ENCODE data around the gene DDX4.
"Not testable (repeated sequence)": the region's sequence is repeated elsewhere in the genome, so short reads cannot be mapped to it uniquely, and the experiment has no call there.

DDX4 gene

DNA sequence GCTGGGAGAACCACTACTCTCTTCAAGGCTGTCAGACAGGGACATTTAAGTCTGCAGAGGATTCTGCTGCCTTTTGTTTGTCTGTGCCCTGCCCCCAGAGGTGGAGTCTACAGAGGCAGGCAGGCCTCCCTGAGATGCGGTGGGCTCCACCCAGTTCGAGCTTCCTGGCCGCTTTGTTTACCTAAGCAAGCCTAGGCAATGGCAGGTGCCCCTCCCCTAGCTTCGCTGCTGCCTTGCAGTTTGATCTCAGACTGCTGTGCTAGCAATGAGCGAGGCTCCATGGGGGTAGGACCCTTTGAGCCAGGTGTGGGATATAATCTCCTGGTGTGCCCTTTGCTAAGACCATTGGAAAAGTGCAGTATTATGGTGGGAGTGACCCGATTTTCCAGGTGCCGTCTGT, 71.0 kb downstream of the DDX4 start:
- ATAC-seq (replicated peaks; ENCODE audit: extremely low read depth, poor library complexity, severe bottlenecking), result not testable (repeated sequence)

DNA sequence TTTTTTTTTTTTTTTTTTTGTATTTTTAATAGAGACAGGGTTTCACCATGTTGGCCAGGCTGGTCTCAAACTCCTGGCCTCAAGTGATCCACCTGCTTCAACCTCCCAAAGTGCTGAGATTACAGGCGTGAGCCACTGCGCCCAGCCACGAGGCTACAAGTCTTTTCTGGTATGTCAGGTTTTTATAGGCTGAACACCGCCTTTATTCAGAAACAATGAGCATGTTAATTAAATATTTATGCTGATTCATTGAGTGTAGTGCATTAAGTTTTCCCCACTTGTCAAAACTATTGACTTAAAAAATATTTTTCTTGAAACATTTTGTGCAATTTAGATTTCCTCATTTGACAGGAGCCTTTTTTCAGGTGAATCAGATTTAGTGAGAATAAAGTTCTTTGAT, 78.1 kb downstream of the DDX4 start:
- H3K4me1 Mint-ChIP-seq; H3K36me3 Mint-ChIP-seq (ENCODE audit: insufficient read depth); H3K27ac Mint-ChIP-seq (ENCODE audit: low read depth); DNase-seq (ENCODE audit: low spot score in 2 of 2); ATAC-seq (replicated peaks; ENCODE audit: extremely low read depth, poor library complexity, severe bottlenecking); H3K9me3 Mint-ChIP-seq; H3K4me3 Mint-ChIP-seq: not testable (repeated sequence)
- peaks cover 43% of the 10 kb centered on the region for H3K27me3 Mint-ChIP-seq

More for the DNA sequence above, 71.0 kb downstream of the DDX4 start:
- not testable (repeated sequence) for H3K4me3 Mint-ChIP-seq; H3K4me1 Mint-ChIP-seq; H3K27ac Mint-ChIP-seq (ENCODE audit: low read depth); H3K9me3 Mint-ChIP-seq; H3K36me3 Mint-ChIP-seq (ENCODE audit: insufficient read depth); DNase-seq (ENCODE audit: low spot score in 2 of 2)
- H3K27me3 Mint-ChIP-seq, result peaks cover 28% of the 10 kb centered on the region

DNA sequence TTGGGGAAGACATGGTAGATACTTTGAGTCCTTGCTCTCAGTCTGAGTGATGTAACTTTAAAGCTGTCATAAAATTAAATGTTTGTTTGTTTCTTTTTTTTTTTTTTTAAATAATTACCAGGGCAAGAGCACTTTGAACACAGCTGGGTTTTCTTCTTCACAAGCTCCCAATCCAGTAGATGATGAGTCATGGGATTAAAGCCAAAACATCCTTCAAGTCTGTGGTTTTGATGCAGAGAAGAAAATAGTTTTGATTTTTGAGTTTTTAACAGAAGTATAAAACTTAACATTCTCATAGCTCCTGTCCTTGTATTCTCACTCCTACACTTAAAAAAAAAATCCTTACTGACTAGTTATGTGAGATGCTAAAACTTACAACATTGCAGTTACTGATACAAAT, 78.5 kb downstream of the DDX4 start:
- Mint-ChIP-seq H3K4me3 (no peak overlapping the region), H3K9me3 (no peaks in the 10 kb centered on the region), H3K27me3 (peaks cover 47% of the 10 kb centered on the region), H3K4me1 (no peaks in the 10 kb centered on the region), H3K27ac (ENCODE audit: low read depth) (no peak overlapping the region), H3K36me3 (ENCODE audit: insufficient read depth) (peaks cover 2% of the 10 kb centered on the region)
- ATAC-seq (replicated peaks; ENCODE audit: extremely low read depth, poor library complexity, severe bottlenecking) (no peak), DNase-seq (ENCODE audit: low spot score in 2 of 2) (no peak)

DNA sequence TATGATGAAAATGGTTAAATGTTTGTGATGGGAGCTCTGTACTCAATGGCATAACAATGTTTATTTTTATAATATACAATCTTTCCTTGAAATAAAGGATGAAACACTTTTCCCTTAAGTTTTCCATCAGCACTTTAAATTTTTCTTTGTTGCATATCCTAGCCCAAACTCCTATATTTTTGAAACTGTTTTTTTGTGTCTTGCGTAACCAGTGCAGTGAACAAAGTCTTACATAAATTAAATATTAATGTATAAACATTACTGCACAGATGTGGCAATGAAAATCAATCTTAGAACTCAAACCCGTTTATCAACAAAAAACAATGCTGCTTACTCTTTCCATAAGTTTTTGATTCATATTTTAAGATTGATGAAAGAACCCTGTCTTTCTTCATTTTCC, 79.2 kb downstream of the DDX4 start:
- no peak overlapping the region for H3K27ac Mint-ChIP-seq (ENCODE audit: low read depth)

DNA sequence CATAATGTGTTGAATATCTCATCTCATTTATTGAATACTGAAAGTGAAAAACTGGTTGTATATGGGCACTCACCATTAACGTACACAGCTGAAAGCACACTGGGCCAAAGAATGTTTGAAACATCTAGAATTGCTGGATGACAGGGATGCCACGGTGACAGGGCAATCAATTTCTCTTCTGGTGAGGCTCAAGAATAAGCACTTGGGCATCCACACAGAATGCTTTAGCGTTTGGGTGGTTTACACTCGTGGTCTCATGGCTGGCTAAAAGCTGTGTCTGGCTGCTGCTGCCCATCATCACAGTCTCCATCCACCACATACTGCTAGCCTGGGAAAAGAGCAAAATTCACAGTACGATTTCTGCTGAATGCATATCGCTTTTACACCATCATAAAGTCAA, 82.6 kb downstream of the DDX4 start:
- Mint-ChIP-seq H3K27me3 (peaks cover 77% of the 10 kb centered on the region), H3K9me3 (no peaks in the 10 kb centered on the region), H3K4me1 (no peaks in the 10 kb centered on the region), H3K27ac (ENCODE audit: low read depth) (no peak overlapping the region), H3K36me3 (ENCODE audit: insufficient read depth) (peaks cover 2% of the 10 kb centered on the region), H3K4me3 (no peak overlapping the region)
- no peak for DNase-seq (ENCODE audit: low spot score in 2 of 2)
- no peak for ATAC-seq (replicated peaks; ENCODE audit: extremely low read depth, poor library complexity, severe bottlenecking)

More for the DNA sequence above, 79.2 kb downstream of the DDX4 start:
- H3K4me1 Mint-ChIP-seq, result no peaks in the 10 kb centered on the region
- DNase-seq (ENCODE audit: low spot score in 2 of 2) (no peak), ATAC-seq (replicated peaks; ENCODE audit: extremely low read depth, poor library complexity, severe bottlenecking) (no peak)
- H3K27me3 Mint-ChIP-seq, result peaks cover 54% of the 10 kb centered on the region
- no peak overlapping the region for H3K4me3 Mint-ChIP-seq
- H3K9me3 Mint-ChIP-seq, result no peaks in the 10 kb centered on the region
- H3K36me3 Mint-ChIP-seq (ENCODE audit: insufficient read depth), result peaks cover 2% of the 10 kb centered on the region

DNA sequence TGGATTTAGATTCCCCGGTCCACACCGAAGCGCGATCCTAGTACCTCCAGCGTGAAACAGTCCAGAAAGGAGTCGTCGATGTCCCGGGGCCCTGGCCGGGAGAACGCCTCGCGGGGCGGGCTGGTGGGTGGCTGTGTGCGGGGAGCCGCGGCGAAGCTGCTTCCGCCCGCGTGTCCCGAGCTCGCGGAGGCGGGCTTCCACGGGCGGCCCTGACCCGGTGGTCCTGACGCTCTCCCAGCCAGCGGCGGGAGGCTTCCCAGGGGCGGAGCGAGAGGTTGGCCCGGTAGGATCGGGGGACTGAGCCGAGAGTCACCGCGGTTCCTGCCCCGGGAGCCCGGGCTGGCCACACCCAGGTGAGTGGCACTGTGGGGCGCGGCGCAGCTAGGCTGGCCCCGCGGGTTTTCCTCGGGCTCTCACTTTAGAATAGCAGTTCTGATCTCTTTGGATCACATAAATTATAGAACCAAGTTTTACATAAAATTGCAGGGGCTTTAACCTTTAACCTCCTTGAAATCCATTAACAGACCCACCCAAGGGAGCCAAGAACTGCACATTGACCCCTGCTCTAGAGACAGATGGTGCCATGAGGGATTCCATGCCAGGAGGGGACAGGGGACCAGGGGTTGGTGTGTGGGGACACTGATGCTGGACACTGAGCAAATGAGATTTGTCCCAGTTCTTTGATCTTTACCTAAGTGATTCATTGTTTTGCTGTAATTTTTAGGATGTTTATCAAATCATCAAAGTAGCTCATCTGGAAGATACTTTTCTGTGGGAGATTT, 84.1 kb downstream of the DDX4 start:
- no peak for DNase-seq (ENCODE audit: low spot score in 2 of 2)
- Mint-ChIP-seq H3K4me3 (no peak overlapping the region), H3K9me3 (no peaks in the 10 kb centered on the region), H3K4me1 (no peaks in the 10 kb centered on the region), H3K36me3 (ENCODE audit: insufficient read depth) (peaks cover 2% of the 10 kb centered on the region), H3K27ac (ENCODE audit: low read depth) (no peak overlapping the region), H3K27me3 (peaks cover 88% of the 10 kb centered on the region)
- ATAC-seq (replicated peaks; ENCODE audit: extremely low read depth, poor library complexity, severe bottlenecking), result no peak

DNA sequence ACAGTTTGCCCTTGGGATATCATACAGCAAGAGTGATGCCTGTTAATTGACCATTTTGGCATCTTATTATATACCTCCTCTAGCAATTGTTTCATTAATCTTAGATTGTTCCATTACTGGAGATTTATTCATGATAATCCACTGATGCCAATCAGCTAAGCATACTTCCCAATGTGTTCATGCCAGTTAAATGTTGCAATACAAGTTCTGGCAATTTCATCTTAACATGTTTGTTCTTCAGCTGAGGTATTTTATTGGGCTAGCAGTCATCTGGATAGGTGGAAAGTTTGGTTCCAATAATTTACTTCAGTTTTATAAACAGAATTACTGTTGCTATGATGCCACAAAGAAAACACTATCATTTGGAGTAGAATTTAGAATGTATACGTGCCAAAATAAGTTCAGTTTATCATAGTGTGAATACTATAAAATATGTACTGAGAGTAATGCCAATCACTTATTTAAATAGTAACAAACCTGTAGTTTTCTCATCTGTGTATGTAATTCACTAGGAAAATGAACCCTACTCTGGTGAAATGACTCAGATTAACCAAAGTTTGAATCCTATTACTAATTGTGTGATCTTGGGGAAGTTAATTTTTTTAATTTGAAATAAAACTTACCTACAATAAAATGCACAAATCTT, 85.4 kb downstream of the DDX4 start:
- Mint-ChIP-seq H3K9me3 (no peaks in the 10 kb centered on the region), H3K4me1 (no peaks in the 10 kb centered on the region), H3K27ac (ENCODE audit: low read depth) (no peak overlapping the region), H3K27me3 (peaks cover 95% of the 10 kb centered on the region), H3K36me3 (ENCODE audit: insufficient read depth) (peaks cover 2% of the 10 kb centered on the region), H3K4me3 (no peak overlapping the region)
- DNase-seq (ENCODE audit: low spot score in 2 of 2) (no peak), ATAC-seq (replicated peaks; ENCODE audit: extremely low read depth, poor library complexity, severe bottlenecking) (no peak)

DNA sequence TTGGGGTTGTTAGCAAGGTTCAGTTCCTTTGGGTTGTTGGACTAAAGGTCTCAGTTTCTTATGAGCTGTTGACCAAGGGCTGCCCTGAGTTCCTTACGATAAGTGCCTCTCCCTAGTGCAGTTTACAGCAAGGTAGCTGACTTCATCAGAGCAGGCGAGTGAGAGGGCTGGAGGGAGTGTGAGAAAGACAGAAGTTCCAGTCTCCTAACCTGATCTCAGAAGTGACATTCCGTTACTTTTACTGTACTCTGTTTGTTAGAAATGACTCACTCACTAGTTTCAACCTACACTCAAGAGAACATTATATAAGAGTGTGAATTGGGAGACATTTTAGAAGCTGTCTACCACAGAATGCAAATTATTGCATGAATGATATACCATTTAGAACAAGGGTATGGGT, 92.1 kb downstream of the DDX4 start:
- no peak for DNase-seq (ENCODE audit: low spot score in 2 of 2)
- Mint-ChIP-seq H3K27ac (ENCODE audit: low read depth) (no peak overlapping the region), H3K4me3 (no peak overlapping the region), H3K4me1 (no peaks in the 10 kb centered on the region), H3K27me3 (peaks cover 43% of the 10 kb centered on the region), H3K36me3 (ENCODE audit: insufficient read depth) (peaks cover 2% of the 10 kb centered on the region), H3K9me3 (no peaks in the 10 kb centered on the region)
- no peak for ATAC-seq (replicated peaks; ENCODE audit: extremely low read depth, poor library complexity, severe bottlenecking)

DNA sequence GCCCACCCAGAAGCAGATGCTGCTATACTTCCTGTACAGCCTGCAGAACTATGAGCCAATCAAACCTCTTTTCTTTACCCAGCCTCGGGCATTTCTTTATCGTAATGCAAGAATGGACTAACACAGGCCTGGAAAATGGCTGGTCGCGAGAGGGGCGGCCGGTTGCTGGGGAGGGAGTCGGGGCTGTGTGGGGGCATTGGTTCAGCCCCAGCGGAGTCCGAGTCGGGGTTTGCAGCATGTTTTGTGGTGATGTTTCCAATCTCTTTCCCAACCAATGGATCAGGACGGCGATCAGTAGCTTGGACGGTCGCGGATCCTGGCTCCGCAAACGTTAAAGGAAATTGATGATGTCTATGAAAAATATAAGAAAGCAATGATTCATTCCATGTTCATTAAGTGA, 94.6 kb downstream of the DDX4 start:
- Mint-ChIP-seq H3K9me3 (no peaks in the 10 kb centered on the region), H3K27ac (ENCODE audit: low read depth) (no peak overlapping the region), H3K27me3 (peaks cover 23% of the 10 kb centered on the region), H3K4me1 (no peaks in the 10 kb centered on the region), H3K4me3 (no peak overlapping the region), H3K36me3 (ENCODE audit: insufficient read depth) (peaks cover 2% of the 10 kb centered on the region)
- ATAC-seq (replicated peaks; ENCODE audit: extremely low read depth, poor library complexity, severe bottlenecking) (no peak), DNase-seq (ENCODE audit: low spot score in 2 of 2) (no peak)

DNA sequence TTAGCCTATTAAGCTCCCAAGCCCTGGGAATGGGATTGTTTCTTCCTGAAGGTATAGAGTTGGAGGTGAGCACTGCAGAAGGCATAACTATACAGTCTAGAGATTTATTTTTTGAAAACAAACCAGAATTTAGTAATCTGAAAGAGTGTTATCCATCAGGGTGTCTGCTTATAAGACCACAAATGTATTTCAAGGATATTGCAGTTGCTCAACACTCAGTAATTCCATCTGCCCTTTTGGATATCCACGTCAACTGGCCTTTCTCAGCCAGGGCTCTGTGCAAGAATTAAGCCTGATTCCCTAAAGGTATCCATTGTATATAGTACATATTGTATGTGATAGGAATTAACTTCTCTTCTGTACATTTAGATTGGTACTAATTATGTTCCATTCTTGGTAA, 98.3 kb downstream of the DDX4 start:
- DNase-seq (ENCODE audit: low spot score in 2 of 2) (no peak), ATAC-seq (replicated peaks; ENCODE audit: extremely low read depth, poor library complexity, severe bottlenecking) (no peak)
- Mint-ChIP-seq H3K27ac (ENCODE audit: low read depth) (no peak overlapping the region), H3K27me3 (peaks cover 13% of the 10 kb centered on the region), H3K4me1 (no peaks in the 10 kb centered on the region), H3K4me3 (no peak overlapping the region), H3K36me3 (ENCODE audit: insufficient read depth) (peaks cover 2% of the 10 kb centered on the region), H3K9me3 (no peaks in the 10 kb centered on the region)

DNA sequence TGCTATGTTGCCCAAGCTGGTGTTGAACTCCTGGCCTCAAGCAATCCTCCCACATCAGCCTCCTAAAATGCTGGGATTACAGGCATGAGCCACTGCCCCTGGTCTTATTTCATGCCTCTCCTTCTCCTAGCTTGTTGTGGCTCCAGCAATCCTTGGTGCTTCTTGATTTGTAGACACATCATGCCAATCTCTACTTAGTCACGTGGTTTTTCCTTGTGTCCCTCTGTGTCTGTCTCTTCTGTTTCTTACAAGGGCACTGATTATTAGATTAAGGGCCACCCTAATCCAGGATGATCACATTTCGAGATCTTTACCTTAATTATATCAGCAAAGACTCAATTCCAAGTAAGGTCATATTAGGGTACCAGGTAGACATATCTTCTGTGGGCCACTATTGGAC, 104.1 kb downstream of the DDX4 start:
- DNase-seq (ENCODE audit: low spot score in 2 of 2) (no peak), ATAC-seq (replicated peaks; ENCODE audit: extremely low read depth, poor library complexity, severe bottlenecking) (no peak)
- Mint-ChIP-seq H3K4me3 (no peak overlapping the region), H3K4me1 (no peaks in the 10 kb centered on the region), H3K27me3 (no peaks in the 10 kb centered on the region), H3K9me3 (no peaks in the 10 kb centered on the region), H3K27ac (ENCODE audit: low read depth) (no peak overlapping the region), H3K36me3 (ENCODE audit: insufficient read depth) (no peaks in the 10 kb centered on the region)

DNA sequence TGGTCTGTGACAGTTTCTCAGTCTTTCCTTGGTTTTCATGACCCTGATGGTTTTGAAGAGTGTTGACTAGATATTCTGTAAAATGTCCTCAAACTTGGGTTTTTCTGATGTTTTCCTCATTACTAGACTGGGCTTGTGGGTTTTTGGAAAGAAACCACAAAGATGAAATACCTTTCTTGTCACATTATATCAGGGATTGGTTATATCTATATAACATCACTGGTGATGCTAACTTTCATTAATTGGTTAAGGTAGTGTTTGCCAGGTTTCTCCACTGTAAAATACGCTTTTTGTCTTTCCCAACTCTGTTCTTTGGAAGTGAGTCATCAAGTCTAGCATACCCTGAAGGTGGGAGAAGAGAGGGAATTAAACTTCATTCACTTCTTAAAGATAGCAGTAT, 110.0 kb downstream of the DDX4 start:
- Mint-ChIP-seq H3K27me3 (peaks cover 42% of the 10 kb centered on the region), H3K4me3 (no peak overlapping the region), H3K9me3 (no peaks in the 10 kb centered on the region), H3K27ac (ENCODE audit: low read depth) (no peak overlapping the region), H3K36me3 (ENCODE audit: insufficient read depth) (no peaks in the 10 kb centered on the region), H3K4me1 (no peaks in the 10 kb centered on the region)
- ATAC-seq (replicated peaks; ENCODE audit: extremely low read depth, poor library complexity, severe bottlenecking) (no peak), DNase-seq (ENCODE audit: low spot score in 2 of 2) (no peak)

DNA sequence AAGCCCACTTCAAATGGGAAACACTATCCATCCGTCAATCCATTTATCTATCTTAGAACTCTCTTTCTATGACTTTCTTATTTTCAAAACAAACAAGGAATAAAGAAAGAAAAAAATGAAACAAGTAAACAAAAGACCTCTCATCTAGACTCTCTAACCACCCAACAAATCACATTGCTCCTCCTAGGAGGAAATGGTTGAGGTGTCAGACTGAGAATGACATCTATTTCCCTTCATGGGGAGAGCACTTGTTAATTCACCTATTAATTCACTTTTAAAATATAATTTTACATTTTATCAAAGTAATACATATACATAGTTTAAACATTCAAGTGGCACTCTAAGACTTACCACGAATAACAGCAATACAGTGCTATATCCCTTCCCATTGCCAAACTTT, 110.9 kb downstream of the DDX4 start:
- Mint-ChIP-seq H3K4me3 (no peak overlapping the region), H3K36me3 (ENCODE audit: insufficient read depth) (no peaks in the 10 kb centered on the region), H3K27me3 (peaks cover 51% of the 10 kb centered on the region), H3K9me3 (no peaks in the 10 kb centered on the region), H3K27ac (ENCODE audit: low read depth) (no peak overlapping the region), H3K4me1 (no peaks in the 10 kb centered on the region)
- ATAC-seq (replicated peaks; ENCODE audit: extremely low read depth, poor library complexity, severe bottlenecking), result peak; percentile 54
- DNase-seq (ENCODE audit: low spot score in 2 of 2), result no peak
